NCI-H2107 (cell line): ENCODE measurements around the gene ACOT7.

Experiments used
- DNase-seq: peaks from one replicate; lab custom pipeline; 2025; lab: John Stamatoyannopoulos, UW

ACOT7 gene

DNA sequence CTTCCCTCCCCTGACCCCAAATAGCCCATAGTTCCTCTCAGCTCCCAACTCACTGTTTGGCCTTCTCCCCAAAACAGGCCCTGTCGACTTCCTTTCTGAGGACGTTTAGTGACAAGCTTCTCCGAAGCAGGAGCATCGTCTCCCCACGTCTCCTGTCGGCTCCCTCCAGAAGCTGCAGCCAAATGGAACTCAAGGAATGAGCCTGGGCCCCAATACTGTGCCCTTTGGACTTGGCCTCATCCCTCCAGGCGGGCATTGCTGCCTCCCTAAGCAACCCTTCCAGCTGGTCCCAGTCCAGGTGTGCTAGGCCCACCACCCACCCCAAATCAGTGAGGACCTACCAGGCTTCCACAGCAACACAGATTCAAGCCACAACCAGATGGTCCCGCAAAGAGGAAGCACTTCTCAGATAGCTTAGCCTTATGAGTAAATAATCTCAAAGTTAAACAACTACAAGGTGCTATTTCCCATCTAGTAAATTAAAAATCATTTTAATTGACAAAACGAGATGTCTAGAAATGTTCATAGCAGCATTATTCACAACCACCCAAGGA is 33.0 kb downstream of the ACOT7 start:
- DNase-seq, result no peak

DNA sequence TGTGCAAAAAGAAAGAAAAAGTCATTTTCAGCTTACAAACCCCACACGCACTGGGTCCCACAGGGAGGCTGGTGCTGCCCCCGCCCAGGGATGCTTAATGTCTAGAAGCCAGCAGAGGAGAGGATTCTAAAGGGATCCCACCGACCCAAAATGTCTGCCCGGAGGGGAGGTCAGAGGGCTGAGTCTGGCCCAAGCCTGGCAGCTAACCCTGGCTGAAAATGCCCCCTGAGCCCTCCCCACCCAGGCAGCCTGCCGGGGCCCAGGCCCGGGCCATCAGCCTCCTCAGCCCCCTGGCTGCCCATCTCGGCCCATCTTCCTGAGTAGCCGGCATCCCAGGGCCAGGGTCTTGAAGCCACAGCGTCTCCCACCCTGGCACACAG is 33.5 kb downstream of the ACOT7 start:
- DNase-seq, result no peak

DNA sequence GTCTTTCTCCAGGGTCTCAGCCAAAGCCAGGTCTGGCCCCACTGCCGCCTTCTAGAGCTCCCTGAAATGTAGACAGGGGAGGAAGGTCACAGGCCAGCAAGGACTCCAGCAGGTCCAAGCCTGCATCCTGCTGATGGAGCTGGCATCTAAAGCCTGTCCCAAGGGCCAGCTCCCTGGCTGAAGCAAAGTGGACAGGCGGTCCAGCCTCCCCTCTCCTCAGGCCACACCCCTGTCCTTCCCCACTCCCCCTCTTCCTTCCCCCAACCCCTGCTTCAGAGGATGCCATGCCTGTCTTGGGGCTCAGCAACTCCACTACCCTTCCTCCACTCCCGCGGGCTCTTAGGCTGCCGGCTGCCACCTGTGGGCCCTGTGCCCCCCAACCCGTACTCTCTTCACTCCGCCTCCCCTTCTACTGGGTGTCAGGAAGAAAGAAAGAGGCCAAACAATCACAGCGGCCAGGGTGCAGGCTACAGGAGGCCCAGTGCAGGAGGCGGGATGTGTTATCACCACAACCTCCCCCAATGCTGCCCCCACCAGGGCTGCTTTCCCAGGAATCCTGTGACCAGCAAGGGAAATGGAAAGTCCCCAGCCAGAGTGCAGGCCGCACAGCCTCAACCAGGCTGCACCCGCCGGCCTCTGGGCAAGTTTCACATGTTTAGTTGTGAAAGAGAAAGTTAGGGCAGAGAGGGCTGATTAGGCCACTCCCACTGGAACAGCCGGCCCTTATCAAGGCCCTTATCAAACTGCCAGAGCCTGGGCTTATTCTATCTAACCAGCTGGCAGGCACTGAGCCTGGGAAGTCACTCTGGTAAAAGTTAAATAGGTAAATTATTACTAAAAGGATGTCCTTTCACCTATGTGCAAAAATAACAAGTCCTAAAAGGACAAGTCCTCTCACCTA is 34.1 kb downstream of the ACOT7 start:
- DNase-seq, result no peak

DNA sequence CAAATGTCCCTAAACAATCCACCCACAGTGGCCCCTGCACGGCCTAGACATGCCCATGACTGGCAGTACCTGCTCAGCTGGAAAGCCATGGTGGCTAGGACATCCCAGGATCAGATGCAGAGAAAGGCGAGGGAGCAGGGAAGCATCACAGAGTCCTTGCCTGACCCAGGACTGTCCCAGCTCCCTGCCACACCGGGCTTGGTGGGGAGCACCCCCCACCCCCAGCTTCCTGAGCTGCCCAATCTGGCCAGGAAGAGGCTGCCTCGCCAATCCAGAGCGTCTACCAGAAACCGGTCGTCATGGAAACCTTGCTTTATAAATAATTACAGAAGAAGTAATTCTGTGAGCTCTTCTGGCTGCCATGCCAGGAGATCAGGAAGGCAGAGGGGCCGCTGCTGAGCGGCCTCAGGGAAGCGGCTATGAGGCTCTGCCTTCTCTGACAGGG is 34.8 kb downstream of the ACOT7 start:
- no peak for DNase-seq

DNA sequence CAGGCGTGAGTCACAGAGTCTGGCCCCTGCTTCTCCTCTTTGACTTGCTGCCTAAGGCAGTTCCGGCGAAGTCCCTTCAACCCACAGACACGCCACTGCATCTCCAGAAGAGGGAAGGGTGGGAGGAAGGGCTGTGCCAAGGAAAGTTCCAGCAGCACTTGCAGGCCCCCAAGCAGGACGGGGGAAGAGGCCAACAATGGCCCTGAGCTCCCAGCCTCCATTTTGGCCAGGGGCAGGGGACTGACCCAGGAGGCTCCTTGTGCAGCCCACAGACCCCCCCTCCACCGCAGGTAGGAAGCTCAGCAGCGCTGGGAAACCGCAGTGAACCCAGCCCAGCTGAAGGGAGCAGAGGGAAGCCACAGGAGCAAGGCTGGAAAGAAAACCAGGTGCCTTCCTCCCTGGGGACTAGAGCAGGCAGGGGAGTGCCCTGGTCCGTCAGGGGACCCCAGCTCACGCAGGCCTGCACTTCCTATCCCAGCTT is 35.4 kb downstream of the ACOT7 start:
- DNase-seq, result no peak

DNA sequence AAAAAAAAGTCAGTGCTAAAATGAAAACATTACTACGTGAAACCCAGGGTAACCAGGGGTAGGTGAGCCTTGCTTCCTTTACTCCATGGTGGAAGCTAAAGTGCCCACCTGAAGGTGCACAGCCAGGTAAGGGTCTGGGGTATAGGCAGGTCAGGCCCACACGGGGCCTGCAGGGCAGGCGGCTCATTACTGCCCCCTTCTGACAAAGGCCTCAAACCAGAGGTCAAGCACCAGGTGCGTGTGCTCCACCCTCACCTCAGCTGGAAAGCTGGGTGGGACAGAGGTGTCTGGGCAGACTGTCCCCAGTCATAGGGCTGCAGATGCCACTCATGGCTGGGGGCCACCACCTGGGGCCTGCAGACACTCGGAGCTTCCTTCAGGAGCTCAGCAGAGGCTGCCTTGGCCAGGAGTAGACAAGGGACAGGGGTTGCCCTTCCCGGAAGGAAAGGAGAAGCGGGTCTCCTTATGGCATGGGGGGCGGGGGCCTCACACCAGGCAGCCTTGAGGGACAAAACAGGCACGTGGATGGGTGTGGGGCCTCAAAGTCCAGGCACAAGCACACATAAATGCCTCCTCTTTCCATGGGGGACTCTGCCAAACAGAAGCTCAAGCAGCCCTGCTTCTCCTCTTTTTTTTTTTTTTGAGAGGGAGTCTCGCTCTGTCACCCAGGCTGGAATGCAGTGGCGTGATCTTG is 36.2 kb downstream of the ACOT7 start:
- DNase-seq, result no peak

DNA sequence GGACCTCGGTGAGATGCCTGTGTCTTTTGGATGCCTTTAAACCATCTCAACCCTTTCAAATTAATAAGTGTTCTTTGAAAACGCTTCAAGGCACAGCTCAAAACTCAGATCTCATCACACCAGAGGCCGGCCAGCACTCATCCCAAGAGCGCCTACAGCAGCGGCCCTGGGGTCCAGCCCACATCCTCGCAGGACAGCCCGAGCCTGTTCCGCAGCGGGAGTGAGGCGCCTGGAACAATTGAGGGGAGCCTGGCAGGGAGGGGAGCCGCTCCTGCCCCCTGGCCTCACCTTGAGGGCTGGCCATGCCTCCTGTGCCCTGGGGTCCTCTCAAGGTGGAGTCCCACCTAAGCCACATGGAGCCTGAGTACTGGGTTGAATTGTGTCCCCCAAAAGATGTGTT is 37.9 kb downstream of the ACOT7 start:
- DNase-seq, result no peak

DNA sequence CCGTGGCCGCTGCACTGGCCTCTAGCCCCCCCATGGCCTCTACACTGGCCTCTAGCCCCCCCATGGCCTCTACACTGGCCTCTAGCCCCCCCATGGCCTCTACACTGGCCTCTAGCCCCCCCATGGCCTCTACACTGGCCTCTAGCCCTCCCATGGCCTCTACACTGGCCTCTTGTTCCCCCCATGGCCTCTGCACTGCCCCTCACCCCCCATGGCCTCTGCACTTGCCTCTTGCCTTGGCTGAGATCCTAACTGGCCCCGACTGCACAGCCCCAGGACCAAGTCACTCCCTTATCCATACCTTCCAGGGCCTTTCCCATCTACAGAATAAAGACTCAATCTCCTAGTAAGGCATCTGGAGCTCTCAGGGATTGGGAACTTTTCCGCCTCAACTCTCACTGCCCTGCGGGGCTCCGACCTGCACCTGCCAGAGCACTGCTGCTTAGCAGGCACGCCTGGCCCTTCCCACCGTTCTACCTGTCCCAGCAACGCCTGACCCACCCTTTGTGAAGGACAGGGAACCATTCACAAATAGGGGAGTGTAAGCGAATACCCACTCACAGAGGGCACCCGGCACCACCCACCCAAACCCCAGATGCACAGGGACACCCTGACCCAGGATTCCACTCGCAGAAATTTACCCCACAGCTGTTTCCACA is 38.8 kb downstream of the ACOT7 start:
- DNase-seq, result no peak

DNA sequence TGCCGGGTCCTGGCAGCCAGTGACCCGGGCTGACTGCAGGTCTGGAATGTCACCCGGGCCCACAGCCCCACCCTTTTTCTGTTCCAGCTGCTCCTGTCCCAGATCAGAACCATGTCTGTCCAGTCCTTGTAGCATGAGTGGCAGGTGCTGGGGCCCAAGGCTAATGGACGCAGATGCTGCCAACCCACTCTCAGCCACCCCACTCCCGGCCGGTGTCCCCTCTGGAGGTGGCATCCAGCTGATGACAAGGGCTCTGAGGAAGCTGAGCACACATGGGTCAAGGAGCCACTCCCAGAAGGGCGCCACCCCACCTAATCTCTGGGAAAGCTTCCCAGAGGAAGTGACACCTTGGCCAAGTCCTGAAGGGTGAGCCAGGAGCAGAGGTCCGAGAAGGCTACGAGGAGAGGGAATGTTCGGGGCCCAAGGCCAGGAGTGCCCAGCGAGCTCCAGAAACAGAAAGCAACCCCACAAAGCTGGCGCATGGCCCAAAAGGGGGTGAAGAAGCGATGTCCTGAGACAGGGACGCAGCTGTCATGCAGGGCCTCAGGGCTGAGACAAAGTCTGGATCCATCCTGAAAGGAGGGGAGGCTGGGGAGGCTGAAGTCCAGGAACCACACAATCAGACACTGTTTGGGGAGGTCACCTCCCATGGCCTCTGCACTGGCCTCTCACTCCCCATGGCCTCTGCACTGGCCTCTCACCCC is 39.5 kb downstream of the ACOT7 start:
- DNase-seq, result no peak

DNA sequence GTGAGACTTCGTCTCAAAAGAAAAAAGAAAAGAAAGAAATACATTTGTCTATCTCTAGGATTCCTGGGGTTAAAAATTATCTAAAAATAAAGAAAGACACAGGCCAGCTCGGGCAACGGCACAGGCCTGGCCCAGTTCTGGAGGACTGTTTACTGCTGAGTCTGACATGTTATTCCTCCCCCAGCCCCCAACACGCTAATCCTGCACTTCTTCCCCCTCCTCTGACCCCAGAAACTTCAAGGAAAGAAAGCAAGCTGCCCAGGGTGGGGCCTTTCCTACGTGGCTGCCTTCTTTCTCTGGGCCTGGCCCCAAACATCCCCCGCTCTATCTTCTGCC is 40.0 kb downstream of the ACOT7 start:
- DNase-seq, result no peak

DNA sequence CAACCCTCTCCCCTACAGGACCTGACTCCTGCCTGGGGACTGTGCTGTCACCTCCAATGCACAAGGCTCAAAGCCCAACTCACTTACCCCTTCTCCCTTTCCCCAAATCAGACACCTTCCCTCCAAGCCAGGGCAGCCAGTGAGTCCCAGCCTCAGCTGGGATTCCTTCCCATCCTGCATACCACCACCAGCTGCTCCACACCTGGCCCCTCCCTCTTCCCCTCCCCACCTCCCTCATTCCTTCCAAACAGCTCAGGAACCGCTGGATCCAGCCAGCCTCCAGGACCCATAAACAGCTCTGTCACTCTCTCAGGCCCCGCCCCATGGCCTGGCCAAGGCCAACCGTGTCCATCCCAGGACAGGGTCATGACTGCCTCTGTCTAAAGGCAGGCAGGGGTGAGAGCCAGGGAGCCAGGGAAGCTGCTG is 41.4 kb downstream of the ACOT7 start:
- no peak for DNase-seq

DNA sequence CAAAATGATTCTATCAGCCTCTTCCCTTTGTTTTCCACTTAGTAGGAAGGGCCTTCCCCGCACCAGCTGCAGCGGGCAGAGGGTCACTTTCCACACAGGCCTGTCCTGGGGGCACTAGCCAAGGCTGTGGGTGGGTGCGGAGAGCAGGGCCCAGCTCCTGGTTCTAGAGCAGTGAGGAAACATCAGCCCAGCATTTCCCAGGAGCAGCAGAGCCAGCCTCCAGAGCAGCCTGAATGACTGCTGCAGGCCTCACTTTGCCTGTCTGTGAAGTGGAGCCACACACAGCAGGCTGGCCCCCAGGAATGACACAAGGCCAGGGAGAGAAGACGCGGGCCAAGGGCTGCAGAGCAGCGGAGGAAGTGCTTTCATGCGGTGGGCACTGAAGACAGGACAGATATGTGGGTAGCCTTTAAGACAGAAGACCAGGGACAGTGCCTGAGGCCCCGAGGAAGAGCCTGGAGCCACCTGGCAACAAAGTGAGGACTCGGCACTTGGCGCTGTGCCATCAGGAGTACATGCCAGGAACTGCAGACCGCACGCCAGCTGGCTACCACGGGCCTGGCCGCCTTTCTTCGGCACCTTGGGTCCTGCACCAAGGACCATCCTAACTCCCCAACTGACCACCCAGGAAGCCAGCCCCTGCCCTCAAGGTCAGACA is 42.0 kb downstream of the ACOT7 start:
- DNase-seq, result no peak

DNA sequence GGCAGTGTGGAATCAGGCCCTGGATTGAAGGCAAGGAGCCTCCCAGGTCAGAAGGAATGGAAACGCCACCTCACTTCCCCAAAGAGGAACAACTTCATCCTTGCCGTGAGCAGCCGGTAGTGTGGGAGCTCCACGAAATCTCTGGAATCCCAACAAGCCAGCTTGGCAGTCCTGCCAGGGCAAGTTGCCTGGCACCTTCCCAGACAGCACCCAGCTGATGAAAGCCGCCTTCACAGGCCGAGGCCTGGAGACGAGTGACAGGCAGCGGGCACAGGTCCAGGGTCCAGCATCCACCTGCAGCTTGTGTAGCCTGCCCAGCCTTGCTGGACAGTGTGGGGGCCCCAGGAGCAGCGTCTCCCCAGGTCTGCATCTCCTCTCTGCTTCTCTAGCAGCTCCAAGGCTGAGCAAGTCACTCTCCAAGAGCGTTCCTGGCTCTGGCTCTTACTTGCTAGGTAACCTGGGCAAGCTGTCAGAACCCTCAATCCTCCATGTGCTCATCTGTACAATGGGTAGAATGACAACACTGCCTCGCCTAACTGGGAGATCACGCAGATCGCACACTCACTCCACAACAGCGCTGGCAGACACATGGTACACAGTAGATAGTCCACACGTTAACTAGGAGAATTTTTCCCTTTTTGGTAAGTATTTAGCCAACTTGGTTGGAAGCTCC is 43.0 kb downstream of the ACOT7 start:
- no peak for DNase-seq

DNA sequence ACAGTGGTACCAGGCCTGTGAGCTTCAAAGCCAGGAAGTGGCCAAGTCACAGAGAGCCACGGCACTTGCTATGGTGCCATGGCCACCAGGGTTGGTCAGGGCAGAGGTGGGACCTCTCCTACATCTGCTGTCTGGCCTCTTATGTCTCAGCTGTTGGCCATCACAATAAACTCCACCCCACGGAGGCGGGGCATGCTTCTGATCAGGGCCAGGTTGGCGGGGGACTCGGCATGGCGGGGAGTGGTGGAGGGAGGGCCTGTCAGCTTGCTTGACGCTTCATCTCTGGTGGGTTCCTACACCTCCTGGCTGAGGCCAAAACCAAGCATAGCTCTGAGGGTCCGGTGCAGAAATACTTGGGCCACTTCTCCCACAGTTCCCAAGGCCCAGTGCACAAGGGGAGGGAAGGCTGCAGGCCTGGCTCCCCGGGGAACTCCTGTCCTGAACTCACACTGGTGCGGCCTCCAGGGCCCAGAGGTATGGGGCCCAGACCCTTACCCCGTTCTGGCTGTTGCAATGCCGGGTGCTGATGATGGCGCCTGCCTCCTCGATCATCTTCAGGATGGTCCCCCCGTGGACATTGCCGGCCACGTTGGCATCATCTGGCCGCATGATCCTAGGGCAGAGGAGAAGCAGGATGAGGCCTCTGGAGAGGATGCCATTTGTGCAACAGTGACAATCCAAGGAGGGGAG is 44.2 kb downstream of the ACOT7 start:
- DNase-seq, result no peak

DNA sequence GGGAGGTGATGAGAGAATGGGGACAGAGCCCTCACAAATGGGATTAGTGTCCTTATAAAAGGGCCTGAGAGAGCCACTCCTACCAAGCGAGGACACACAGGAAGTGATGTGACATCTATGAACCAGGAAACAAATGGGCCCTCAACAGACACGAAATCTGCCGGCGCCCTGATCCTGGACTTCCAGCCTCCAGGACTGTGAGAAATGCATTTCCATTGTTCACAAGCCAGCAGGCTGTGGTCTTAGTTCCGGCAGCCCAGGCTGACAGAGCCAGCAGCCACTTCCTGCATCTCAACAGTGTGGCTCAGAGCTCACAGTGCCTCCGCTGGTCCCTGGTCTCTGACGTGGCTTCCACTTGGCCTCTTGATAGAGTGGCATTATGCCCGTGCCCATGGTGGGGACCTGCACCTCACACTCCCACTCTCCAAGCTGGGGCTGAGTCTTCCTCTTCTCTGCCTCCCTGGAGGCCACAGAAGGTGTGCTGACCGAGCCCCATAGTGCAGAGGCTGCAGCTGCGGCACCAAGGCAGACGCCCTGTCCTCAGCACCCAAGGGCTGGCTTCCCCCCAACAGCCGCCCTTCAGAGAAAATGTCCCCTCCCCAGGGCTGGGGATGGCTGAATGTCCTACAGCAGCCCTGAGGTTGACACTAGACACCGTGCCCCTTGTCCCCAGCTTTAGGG is 44.9 kb downstream of the ACOT7 start:
- DNase-seq, result no peak

DNA sequence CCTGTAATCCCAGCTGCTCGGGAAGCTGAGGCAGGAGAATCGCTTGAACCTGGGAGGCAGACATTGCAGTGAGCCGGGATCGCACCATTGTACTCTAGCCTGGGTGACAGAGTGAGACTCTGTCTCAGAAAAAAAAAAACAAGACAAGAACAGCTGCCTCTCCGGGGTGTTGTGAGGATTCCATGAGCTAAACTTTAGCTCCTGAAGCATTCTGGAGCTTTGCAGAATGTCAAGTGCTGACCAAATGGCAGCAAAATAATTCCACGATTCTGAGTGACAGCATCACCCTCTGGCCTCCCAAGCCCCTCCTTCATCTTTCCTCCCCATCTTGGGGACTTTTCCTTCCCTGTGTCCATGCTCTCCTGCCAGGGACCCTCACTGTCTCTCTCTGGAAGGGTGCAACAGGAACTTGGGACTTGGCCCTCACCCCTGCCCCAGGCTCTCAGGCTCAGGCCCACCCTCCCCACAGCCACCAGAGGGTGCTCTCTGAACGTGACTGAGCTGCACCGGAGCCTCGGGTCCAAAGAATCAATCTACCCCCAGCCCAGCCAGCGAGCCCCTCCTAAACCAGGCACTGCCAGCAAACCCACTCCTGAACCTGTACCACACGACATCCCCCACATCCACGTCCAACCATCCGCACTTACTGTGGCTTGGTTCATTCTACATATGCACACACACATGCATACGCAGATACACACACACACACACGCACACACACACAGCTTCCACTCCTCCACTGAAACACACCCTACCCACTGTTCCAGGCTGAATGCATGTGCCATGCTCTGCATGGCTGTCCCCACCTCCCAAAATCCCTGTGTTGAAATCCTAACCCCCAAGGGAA is 45.7 kb downstream of the ACOT7 start:
- DNase-seq, result no peak

DNA sequence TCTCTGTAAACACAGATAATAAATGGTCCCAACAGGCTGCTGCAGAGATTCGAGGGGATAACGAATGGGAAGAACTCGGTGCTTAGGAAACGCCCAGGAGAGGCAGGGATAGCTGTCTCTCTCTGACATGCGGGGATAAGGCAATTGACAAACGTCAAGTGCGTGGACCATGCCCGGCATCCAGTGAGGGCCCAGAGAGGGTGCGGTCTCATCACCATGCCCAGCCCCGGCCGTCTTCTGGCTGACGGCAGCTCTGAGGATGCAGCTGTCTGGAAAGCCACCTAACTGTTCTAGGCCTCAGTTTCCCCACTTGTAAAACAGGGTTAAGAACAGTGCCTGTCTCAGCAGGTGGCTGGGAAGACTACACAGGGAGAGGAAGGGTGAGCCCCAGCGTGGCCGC is 48.1 kb downstream of the ACOT7 start:
- no peak for DNase-seq

DNA sequence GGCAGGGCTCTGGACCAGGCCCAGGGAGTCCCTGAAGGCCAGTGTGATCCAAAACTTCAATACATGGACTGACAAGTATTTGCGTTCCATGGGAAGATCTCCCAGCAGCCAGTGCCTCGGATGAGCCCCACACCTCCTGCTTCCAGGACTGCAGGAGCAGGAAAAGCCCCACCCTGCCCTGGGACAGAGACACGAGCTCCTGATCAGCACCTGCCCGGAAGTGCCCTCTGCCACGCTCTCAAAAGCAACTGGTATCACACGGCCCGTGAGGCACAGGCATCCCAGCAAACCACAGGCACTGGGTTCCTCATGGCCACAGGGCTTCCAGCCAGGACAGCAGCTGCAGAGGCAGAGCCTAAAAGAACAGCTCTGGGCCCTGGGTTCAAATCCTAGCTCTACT is 48.6 kb downstream of the ACOT7 start:
- no peak for DNase-seq
